GM23248 (cell line): ENCODE measurements around the gene PKD1.

Source experiments
- EZH2 ChIP-seq: fragments of 200-600 bp; sonication (generic); IDR thresholded peaks from 2 replicates; pipeline ENCODE4 v1.6.1; 2018; ENCODE audit warnings: antibody characterized with exemption, mild to moderate bottlenecking; ENCODE audit not compliant: insufficient read depth, poor library complexity, severe bottlenecking
- EZH2phosphoT487 ChIP-seq: fragments of 200-600 bp; sonication (generic); IDR thresholded peaks from 2 replicates; pipeline ENCODE4 v1.6.1; 2018; ENCODE audit warnings: antibody characterized with exemption, moderate library complexity, mild to moderate bottlenecking, low read depth; ENCODE audit not compliant: insufficient read depth

- no peak for TF ChIP-seq EZH2
- no peak for TF ChIP-seq EZH2phosphoT487
Observed at GRCh38 chr16:2092256-2092620, 43.5 kb downstream of the PKD1 start.
